Cardiac fibroblast (primary cell): ENCODE results near the gene FARP2.
"Not testable (repeated sequence)": the region's sequence is repeated elsewhere in the genome, so short reads cannot be mapped to it uniquely, and the experiment has no call there.

Source experiments
- DNase-seq, 2 donors: peaks; one replicate each; pipeline versions ENCODE4 v3.0.0 to v3.0.0-alpha.2; 2010; ENCODE audit warnings: low read depth in 2 of 2
- H3K4me3 ChIP-seq, 2 donors: replicated peaks in 1 of 2; 1 replicate in 1 of 2; 2 replicates in 1 of 2; pipeline ENCODE4 v1.5.1; 2011; ENCODE audit warnings: low read depth in 2 of 2, low read length in 2 of 2, mild to moderate bottlenecking in 2 of 2, moderate library complexity in 1 of 2
- CTCF ChIP-seq: IDR thresholded peaks from one replicate; pipeline ENCODE4 v1.5.1; 2011; ENCODE audit warnings: low read depth, mild to moderate bottlenecking, low read length, inconsistent platforms

FARP2 gene

GRCh38 chr2:241421330-241421729, 65.2 kb downstream of the FARP2 start:
- no peak overlapping the region for H3K4me3 ChIP-seq
- TF ChIP-seq CTCF: no peak
- no peak for DNase-seq

- not testable (repeated sequence) for DNase-seq, H3K4me3 ChIP-seq
Measured at GRCh38 chr2:241421942-241422341, 65.9 kb downstream of the FARP2 start.

GRCh38 chr2:241422350-241422749, 66.3 kb downstream of the FARP2 start:
- no peak for TF ChIP-seq CTCF
- no peak overlapping the region for H3K4me3 ChIP-seq
- no peak for DNase-seq

GRCh38 chr2:241423489-241423888, 67.4 kb downstream of the FARP2 start:
- not testable (repeated sequence) for DNase-seq

GRCh38 chr2:241425368-241425767, 69.3 kb downstream of the FARP2 start:
- TF ChIP-seq CTCF: no peak
- no peak for DNase-seq
- no peak overlapping the region for H3K4me3 ChIP-seq

More at GRCh38 chr2:241423489-241423888, 67.4 kb downstream of the FARP2 start:
- H3K4me3 ChIP-seq: not testable (repeated sequence)

- no peak overlapping the region for H3K4me3 ChIP-seq
- DNase-seq: no peak
- TF ChIP-seq CTCF: no peak
Measured at GRCh38 chr2:241430178-241430577, 74.1 kb downstream of the FARP2 start.

GRCh38 chr2:241432824-241433448, 76.9 kb downstream of the FARP2 start:
- DNase-seq: no peak
- TF ChIP-seq CTCF: no peak
- no peak overlapping the region for H3K4me3 ChIP-seq

- TF ChIP-seq CTCF: no peak
- H3K4me3 ChIP-seq: no peak overlapping the region
- no peak for DNase-seq
Measured at GRCh38 chr2:241437179-241437578, 81.1 kb downstream of the FARP2 start.
